Endothelial cell of umbilical vein (primary cell): ENCODE results near the gene A3GALT2. TPM values are rescaled to one million over a fixed set of nuclear protein-coding genes. Genes with fewer than 3 reads are reported as not detected.

Experiments used
- BruUV-seq: library from RNA; stranded (reverse); fragments of 400-500 nt; replicated peaks from 2 replicates; lab custom pipeline; 2021; lab: Mats Ljungman, UMichigan
- CTCF ChIA-PET: fragments of 300-600, 350-600 bp; sonication (Branson Sonifier 250); formaldehyde crosslinking; loops from one replicate; lab custom pipeline; 2021; ENCODE audit warnings: antibody characterized with exemption, inconsistent platforms; lab: Charles Lee
- POLR2A ChIA-PET: fragments of 300-600, 350-600 bp; sonication (Branson Sonifier 250); formaldehyde crosslinking; loops from one replicate; lab custom pipeline; 2021; ENCODE audit warnings: antibody characterized with exemption, inconsistent platforms; lab: Charles Lee
- DNase-seq: peaks from one replicate; pipeline ENCODE4 v3.0.0-alpha.2; 2011; ENCODE audit warnings: low read depth, low spot score
- FAIRE-seq: peaks from 2 replicates; lab custom pipeline; 2011; peaks lifted over from hg19 to GRCh38; lab: Jason Lieb, UNC
- H2AFZ ChIP-seq: 2 replicates; pipeline ENCODE4 v1.6.0; 2012; ENCODE audit warnings: low read depth, low read length, control low read depth, inconsistent platforms
- H3K27ac ChIP-seq: 2 replicates; pipeline ENCODE4 v1.5.1; 2011; ENCODE audit warnings: low read depth, mild to moderate bottlenecking, control low read depth, low read length, moderate library complexity; ENCODE audit not compliant: insufficient read depth
- H3K27me3 ChIP-seq, 2 experiments: 2 replicates each; pipeline versions ENCODE4 v1.6.0 to v1.6.1; 2011; ENCODE audit warnings: low read length in 2 of 2, mixed read lengths in 1 of 2; ENCODE audit not compliant: control insufficient read depth in 2 of 2, insufficient read depth in 2 of 2
- H3K36me3 ChIP-seq, 2 experiments: 2 replicates in 1 of 2; 3 replicates in 1 of 2; pipeline ENCODE4 v1.5.1; 2011; ENCODE audit warnings: low read length in 2 of 2, mild to moderate bottlenecking in 1 of 2, moderate library complexity in 1 of 2; ENCODE audit not compliant: control insufficient read depth in 2 of 2, insufficient read depth in 2 of 2; ENCODE audit errors: extremely low read depth in 1 of 2
- H3K4me1 ChIP-seq: 3 replicates; pipeline ENCODE4 v1.5.1; 2011; ENCODE audit warnings: mild to moderate bottlenecking, low read length; ENCODE audit not compliant: control insufficient read depth, insufficient read depth; ENCODE audit errors: extremely low read depth
- H3K4me2 ChIP-seq: 2 replicates; pipeline ENCODE4 v1.6.1; 2011; ENCODE audit warnings: low read length, control low read depth, mixed read lengths; ENCODE audit not compliant: insufficient read depth
- H3K4me3 ChIP-seq, 3 experiments: fragments of 200-600 bp in 1 of 3; sonication (generic), shearing (Covaris generic) in 1 of 3; replicated peaks in 1 of 3; 2 replicates each; pipeline ENCODE4 v1.5.1; 2011 to 2016; ENCODE audit warnings: control low read depth in 3 of 3, low read length in 3 of 3, mild to moderate bottlenecking in 2 of 3, inconsistent platforms in 1 of 3, low read depth in 1 of 3, moderate library complexity in 1 of 3; ENCODE audit not compliant: insufficient read depth in 1 of 3
- H3K79me2 ChIP-seq: 2 replicates; pipeline ENCODE4 v1.6.0; 2012; ENCODE audit warnings: low read length, inconsistent platforms; ENCODE audit not compliant: control insufficient read depth, insufficient read depth
- H3K9ac ChIP-seq: replicated peaks from 2 replicates; pipeline ENCODE3; 2011; ENCODE audit warnings: low read length, control low read depth; ENCODE audit not compliant: insufficient read depth; ENCODE audit errors: extremely low read depth
- H3K9me1 ChIP-seq: replicated peaks from 3 replicates; pipeline ENCODE4 v1.6.0; 2011; ENCODE audit warnings: mild to moderate bottlenecking, low read length; ENCODE audit not compliant: control insufficient read depth, insufficient read depth; ENCODE audit errors: extremely low read depth
- H3K9me3 ChIP-seq: replicated peaks from 2 replicates; pipeline ENCODE4 v1.5.1; 2012; ENCODE audit warnings: low read length, inconsistent platforms; ENCODE audit not compliant: control insufficient read depth, insufficient read depth
- H4K20me1 ChIP-seq: replicated peaks from 2 replicates; pipeline ENCODE3; 2011; ENCODE audit warnings: mild to moderate bottlenecking, low read length; ENCODE audit not compliant: control insufficient read depth, insufficient read depth; ENCODE audit errors: extremely low read depth
- CTCF ChIP-seq, 2 donors: IDR thresholded peaks; 1 replicate in 1 of 2; 2 replicates in 1 of 2; pipeline ENCODE4 v1.5.1; 2011; ENCODE audit warnings: low read length in 2 of 2, mild to moderate bottlenecking in 2 of 2, moderate library complexity in 2 of 2, control low read depth in 1 of 2, inconsistent platforms in 1 of 2, low read depth in 1 of 2; ENCODE audit not compliant: insufficient read depth in 1 of 2; ENCODE audit errors: extremely low read depth in 1 of 2
- EZH2 ChIP-seq: IDR thresholded peaks from 2 replicates; pipeline ENCODE4 v1.6.1; 2012; ENCODE audit warnings: borderline replicate concordance, low read depth, mild to moderate bottlenecking, moderate library complexity, low read length, inconsistent platforms; ENCODE audit not compliant: severe bottlenecking
- FOS ChIP-seq: IDR thresholded peaks from 2 replicates; pipeline ENCODE4 v1.6.1; 2011; ENCODE audit warnings: mild to moderate bottlenecking, low read length, moderate library complexity, borderline replicate concordance; ENCODE audit not compliant: insufficient read depth
- GATA2 ChIP-seq: IDR thresholded peaks from 2 replicates; pipeline ENCODE4 v1.7.0; 2011; ENCODE audit warnings: low read depth, mild to moderate bottlenecking, moderate library complexity, mixed read lengths, low read length; ENCODE audit not compliant: insufficient read length, insufficient read depth
- JUN ChIP-seq: IDR thresholded peaks from 2 replicates; pipeline ENCODE4 v1.6.1; 2011; ENCODE audit warnings: borderline replicate concordance, low read depth; ENCODE audit not compliant: insufficient read length, insufficient read depth
- MAX ChIP-seq: IDR thresholded peaks from 2 replicates; pipeline ENCODE4 v1.6.1; 2011; ENCODE audit not compliant: insufficient read depth, insufficient read length
- POLR2A ChIP-seq: IDR thresholded peaks from 2 replicates; pipeline ENCODE4 v1.6.1; 2012; ENCODE audit warnings: low read depth, mild to moderate bottlenecking, control low read depth, low read length
- POLR2AphosphoS5 ChIP-seq: IDR thresholded peaks from 2 replicates; pipeline ENCODE4 v1.6.1; 2012; ENCODE audit warnings: low read depth, mild to moderate bottlenecking, control low read depth, low read length, moderate library complexity; ENCODE audit not compliant: insufficient read depth
- dilution Hi-C: fragments of 300-500 bp; cut with MboI; formaldehyde crosslinking; loops from one replicate; pipeline ENCODE4 v1.15.0; 2019; ENCODE audit warnings: low sequenced_read_pairs; ENCODE audit not compliant: extremely low pct_ligation_motif_present
- intact Hi-C: fragments of 100-400 bp; cut with micrococcal nuclease; formaldehyde crosslinking; loops from one replicate; pipeline ENCODE4 v1.10.0; 2022
- polyA plus RNA-seq, 4 experiments: library from polyadenylated mRNA; depleted of rRNA in 3 of 4; stranded (reverse) in 3 of 4; unstranded in 1 of 4; fragments of >200 nt; gene quantifications; 2 replicates each; pipeline versions ENCODE4 v1.2.1 to v1.2.3, GENCODE V29; 2011 to 2012; ENCODE audit warnings: missing spikeins in 1 of 4
- total RNA-seq: library from RNA; stranded (reverse); gene quantifications from 2 replicates; pipeline ENCODE4 v1.2.3, GENCODE V29; 2021

Gene A3GALT2
- total and polyA plus RNA-seq, 2 donors (not counting 3 experiments of a cell fraction or from before 2014, with no cell fraction given) = not detected

GRCh38 chr1:33282791-33283190, 38.1 kb downstream of the A3GALT2 start:
- dilution Hi-C loops (no loop called here), intact Hi-C loops (no loop called here)
- Histone ChIP-seq H3K4me1 (peaks cover 4% of the 10 kb centered on the region), H3K27ac (no peak overlapping the region), H2AFZ (no peak overlapping the region), H4K20me1 (no peaks in the 10 kb centered on the region), H3K9me1 (no peaks in the 10 kb centered on the region), H3K9ac (no peak overlapping the region), H3K4me3 (no peak overlapping the region), H3K27me3 (no peaks in the 10 kb centered on the region), H3K36me3 (peaks cover 7 to 16% of the 10 kb centered on the region in 2 experiments), H3K79me2 (no peaks in the 10 kb centered on the region), H3K4me2 (no peak overlapping the region), H3K9me3 (no peaks in the 10 kb centered on the region)
- DNase-seq (no peak), FAIRE-seq (no peak)
- no peak for TF ChIP-seq CTCF (IDR thresholded peaks at IDR 0.05; ENCODE audit: extremely low read depth in 1 of 2, insufficient read depth in 1 of 2, low read depth in 1 of 2, low read length in 2 of 2)
- TF ChIP-seq GATA2 = no peak
- no peak for TF ChIP-seq FOS
- BruUV-seq = no TSS peak
- POLR2A ChIA-PET = no interaction called here
- CTCF ChIA-PET = no interaction called here

- Histone ChIP-seq H3K4me1 (no peaks in the 10 kb centered on the region), H3K27me3 (no peaks in the 10 kb centered on the region), H3K27ac (no peak overlapping the region), H3K9ac (no peak overlapping the region), H3K79me2 (no peaks in the 10 kb centered on the region), H4K20me1 (no peaks in the 10 kb centered on the region), H3K4me2 (no peak overlapping the region), H3K9me3 (no peaks in the 10 kb centered on the region), H3K9me1 (no peaks in the 10 kb centered on the region), H3K36me3 (peaks cover 7 to 25% of the 10 kb centered on the region in 2 experiments), H2AFZ (no peak overlapping the region), H3K4me3 (no peak overlapping the region)
- DNase-seq (no peak), FAIRE-seq (no peak)
- no TSS peak for BruUV-seq
- ChIA-PET POLR2A (no interaction called here), CTCF (interaction anchor here (1.0 to 1.6 kb wide), 2 partner anchors 13 to 143 kb away, joined by 3 to 4 read pairs; no protein-coding TSS in a partner anchor)
- intact Hi-C loops = no loop called here
- dilution Hi-C loops = no loop called here
- no peak for TF ChIP-seq MAX
- TF ChIP-seq GATA2 = no peak
- no peak for TF ChIP-seq POLR2AphosphoS5
- no peak for TF ChIP-seq JUN
- TF ChIP-seq EZH2 = no peak
- TF ChIP-seq POLR2A = no peak
- TF ChIP-seq FOS = no peak
These were observed 39.2 kb downstream of the A3GALT2 start for GRCh38 chr1:33281554-33282303.
